KMS-11 (cell line): ENCODE results near the gene KLHL20.

Experiments used
- H2AFZ ChIP-seq: fragments of 200-600 bp; sonication (generic); 2 replicates; pipeline ENCODE4 v1.6.1; 2016; ENCODE audit warnings: antibody characterized with exemption, mixed run types, low read depth
- H3K27ac ChIP-seq: fragments of 200-600 bp; sonication (generic); 2 replicates; pipeline ENCODE4 v1.6.1; 2016; ENCODE audit warnings: mild to moderate bottlenecking, mixed run types
- H3K27me3 ChIP-seq: fragments of 200-600 bp; sonication (generic); 2 replicates; pipeline ENCODE4 v1.6.1; 2017; ENCODE audit warnings: mild to moderate bottlenecking, low read depth, mixed run types, moderate library complexity; ENCODE audit not compliant: insufficient read depth
- H3K36me3 ChIP-seq: fragments of 200-600 bp; sonication (generic); 2 replicates; pipeline ENCODE4 v1.6.1; 2017; ENCODE audit warnings: mild to moderate bottlenecking, mixed run types; ENCODE audit not compliant: insufficient read depth
- H3K4me1 ChIP-seq: fragments of 200-600 bp; sonication (generic); 2 replicates; pipeline ENCODE4 v1.6.1; 2016; ENCODE audit warnings: mild to moderate bottlenecking, low read depth, mixed run types; ENCODE audit not compliant: poor library complexity, severe bottlenecking
- H3K4me2 ChIP-seq: fragments of 200-600 bp; sonication (generic); 2 replicates; pipeline ENCODE4 v1.7.0; 2016; ENCODE audit warnings: mild to moderate bottlenecking, mixed run types
- H3K4me3 ChIP-seq: fragments of 200-600 bp; sonication (generic); IDR thresholded peaks from 2 replicates; pipeline ENCODE4 v1.6.1; 2017; ENCODE audit warnings: low read depth, low read length, mixed read lengths; ENCODE audit not compliant: insufficient read depth
- H3K79me2 ChIP-seq: fragments of 200-600 bp; sonication (generic); 2 replicates; pipeline ENCODE4 v1.6.1; 2016; ENCODE audit warnings: low read depth, mixed run types; ENCODE audit not compliant: insufficient read depth
- H3K9ac ChIP-seq: fragments of 200-600 bp; sonication (generic); 2 replicates; pipeline ENCODE4 v1.6.1; 2016; ENCODE audit warnings: mild to moderate bottlenecking, mixed run types
- H4K20me1 ChIP-seq: fragments of 200-600 bp; sonication (generic); 2 replicates; pipeline ENCODE4 v1.6.1; 2016; ENCODE audit warnings: mild to moderate bottlenecking, mixed run types; ENCODE audit not compliant: insufficient read depth
- TF ChIP-seq, protein P1 (sequence below): fragments of 200-600 bp; sonication (generic); conservative IDR thresholded peaks from 2 replicates; pipeline ENCODE4 v1.6.1; 2017; ENCODE audit warnings: low read depth, mild to moderate bottlenecking, antibody characterized with exemption, low read length, moderate library complexity, mixed read lengths

Gene KLHL20

DNA sequence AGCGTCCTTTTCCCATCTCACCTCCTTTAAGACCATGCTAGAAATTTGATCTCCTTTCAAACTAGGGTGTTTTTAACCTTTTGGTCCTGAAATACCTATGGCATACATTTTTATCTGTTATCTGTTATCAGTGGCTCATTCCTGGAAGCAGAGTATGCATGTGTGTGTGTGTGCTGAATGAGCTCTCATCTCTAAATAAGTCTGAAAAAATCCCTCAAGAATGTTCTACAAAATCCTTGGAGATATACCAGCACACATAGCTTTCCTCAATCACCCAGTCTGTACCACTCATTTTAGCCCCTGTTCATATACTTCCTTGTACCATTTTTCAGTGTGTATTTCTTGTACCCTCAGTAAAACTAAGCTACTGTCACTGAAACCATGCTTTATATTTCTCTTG is 103.7 kb downstream of the KLHL20 start:
- Histone ChIP-seq H3K9ac (no peak overlapping the region), H3K27me3 (no peaks in the 10 kb centered on the region), H3K79me2 (peaks cover 92% of the 10 kb centered on the region), H2AFZ (no peak overlapping the region), H3K36me3 (no peaks in the 10 kb centered on the region), H3K4me3 (no peak overlapping the region), H4K20me1 (no peaks in the 10 kb centered on the region), H3K4me2 (no peak overlapping the region), H3K27ac (no peak overlapping the region), H3K4me1 (peaks cover 17% of the 10 kb centered on the region)
- TF ChIP-seq, protein P1, sequence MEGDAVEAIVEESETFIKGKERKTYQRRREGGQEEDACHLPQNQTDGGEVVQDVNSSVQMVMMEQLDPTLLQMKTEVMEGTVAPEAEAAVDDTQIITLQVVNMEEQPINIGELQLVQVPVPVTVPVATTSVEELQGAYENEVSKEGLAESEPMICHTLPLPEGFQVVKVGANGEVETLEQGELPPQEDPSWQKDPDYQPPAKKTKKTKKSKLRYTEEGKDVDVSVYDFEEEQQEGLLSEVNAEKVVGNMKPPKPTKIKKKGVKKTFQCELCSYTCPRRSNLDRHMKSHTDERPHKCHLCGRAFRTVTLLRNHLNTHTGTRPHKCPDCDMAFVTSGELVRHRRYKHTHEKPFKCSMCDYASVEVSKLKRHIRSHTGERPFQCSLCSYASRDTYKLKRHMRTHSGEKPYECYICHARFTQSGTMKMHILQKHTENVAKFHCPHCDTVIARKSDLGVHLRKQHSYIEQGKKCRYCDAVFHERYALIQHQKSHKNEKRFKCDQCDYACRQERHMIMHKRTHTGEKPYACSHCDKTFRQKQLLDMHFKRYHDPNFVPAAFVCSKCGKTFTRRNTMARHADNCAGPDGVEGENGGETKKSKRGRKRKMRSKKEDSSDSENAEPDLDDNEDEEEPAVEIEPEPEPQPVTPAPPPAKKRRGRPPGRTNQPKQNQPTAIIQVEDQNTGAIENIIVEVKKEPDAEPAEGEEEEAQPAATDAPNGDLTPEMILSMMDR, result no peak

DNA sequence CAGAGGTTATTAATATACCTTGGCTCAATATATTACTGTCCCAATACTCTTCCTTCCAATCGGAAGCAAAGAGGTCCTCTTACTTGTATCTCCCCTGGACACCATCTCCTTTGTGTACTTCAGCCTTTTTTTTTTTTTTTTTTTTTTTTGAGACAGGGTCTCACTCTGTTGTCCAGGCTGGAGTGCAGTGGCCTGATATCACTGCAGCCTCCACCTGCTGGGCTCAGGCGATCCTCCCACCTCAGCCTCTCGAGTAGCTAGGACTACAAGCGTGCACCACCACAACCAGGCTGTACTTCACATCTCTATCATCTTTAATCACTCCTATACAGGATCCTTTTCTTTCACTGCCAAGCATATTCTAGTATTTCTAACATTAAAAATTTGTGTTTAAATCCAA is 106.9 kb downstream of the KLHL20 start:
- H3K36me3 ChIP-seq, result no peaks in the 10 kb centered on the region
- peaks cover 25% of the 10 kb centered on the region for H3K4me1 ChIP-seq
- no peak overlapping the region for H3K9ac ChIP-seq
- no peak overlapping the region for H3K27ac ChIP-seq
- TF ChIP-seq, protein P1, result no peak
- no peak overlapping the region for H3K4me3 ChIP-seq
- H3K27me3 ChIP-seq, result no peaks in the 10 kb centered on the region
- no peak overlapping the region for H2AFZ ChIP-seq
- H4K20me1 ChIP-seq, result no peaks in the 10 kb centered on the region
- H3K79me2 ChIP-seq, result peaks cover 77% of the 10 kb centered on the region
- peak overlapping the region; percentile 87; the same call in 1 of the 2 replicates for H3K4me2 ChIP-seq

DNA sequence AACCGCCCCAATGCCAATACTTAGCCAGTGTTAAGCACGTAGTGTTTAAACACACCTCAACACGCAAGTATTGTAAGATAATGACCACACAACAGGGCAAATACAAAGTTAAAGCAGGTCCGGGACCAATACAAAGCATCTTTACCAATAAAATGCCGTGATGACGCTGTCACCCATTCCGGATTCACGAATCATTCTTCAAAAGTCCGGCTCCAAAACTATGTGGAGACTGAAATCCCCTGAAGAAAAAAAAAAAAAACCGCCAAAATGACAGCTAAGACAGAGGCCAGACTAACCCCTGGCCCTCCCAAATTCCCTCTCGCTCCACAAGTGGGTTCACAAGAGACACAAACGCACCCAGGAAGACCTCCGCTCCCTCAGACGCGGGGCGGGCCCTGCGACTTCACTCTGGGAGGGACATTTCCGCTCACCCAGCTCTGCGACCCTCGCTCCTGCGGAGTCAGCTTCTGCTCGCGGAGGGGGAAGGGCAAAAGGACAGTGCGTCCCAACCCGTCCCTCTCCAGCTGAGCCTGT is 109.1 kb downstream of the KLHL20 start:
- no peaks in the 10 kb centered on the region for H3K36me3 ChIP-seq
- H3K9ac ChIP-seq, result peak overlapping the region; percentile 93
- H3K4me1 ChIP-seq, result peaks cover 26% of the 10 kb centered on the region
- H3K27ac ChIP-seq, result peak overlapping the region; percentile 93
- no peaks in the 10 kb centered on the region for H3K27me3 ChIP-seq
- H3K79me2 ChIP-seq, result peaks cover 58% of the 10 kb centered on the region
- H3K4me3 ChIP-seq, result no peak overlapping the region
- peak overlapping the region; percentile 64 for H2AFZ ChIP-seq
- TF ChIP-seq, protein P1, result no peak
- H3K4me2 ChIP-seq, result peak overlapping the region; percentile 87
- H4K20me1 ChIP-seq, result no peaks in the 10 kb centered on the region

DNA sequence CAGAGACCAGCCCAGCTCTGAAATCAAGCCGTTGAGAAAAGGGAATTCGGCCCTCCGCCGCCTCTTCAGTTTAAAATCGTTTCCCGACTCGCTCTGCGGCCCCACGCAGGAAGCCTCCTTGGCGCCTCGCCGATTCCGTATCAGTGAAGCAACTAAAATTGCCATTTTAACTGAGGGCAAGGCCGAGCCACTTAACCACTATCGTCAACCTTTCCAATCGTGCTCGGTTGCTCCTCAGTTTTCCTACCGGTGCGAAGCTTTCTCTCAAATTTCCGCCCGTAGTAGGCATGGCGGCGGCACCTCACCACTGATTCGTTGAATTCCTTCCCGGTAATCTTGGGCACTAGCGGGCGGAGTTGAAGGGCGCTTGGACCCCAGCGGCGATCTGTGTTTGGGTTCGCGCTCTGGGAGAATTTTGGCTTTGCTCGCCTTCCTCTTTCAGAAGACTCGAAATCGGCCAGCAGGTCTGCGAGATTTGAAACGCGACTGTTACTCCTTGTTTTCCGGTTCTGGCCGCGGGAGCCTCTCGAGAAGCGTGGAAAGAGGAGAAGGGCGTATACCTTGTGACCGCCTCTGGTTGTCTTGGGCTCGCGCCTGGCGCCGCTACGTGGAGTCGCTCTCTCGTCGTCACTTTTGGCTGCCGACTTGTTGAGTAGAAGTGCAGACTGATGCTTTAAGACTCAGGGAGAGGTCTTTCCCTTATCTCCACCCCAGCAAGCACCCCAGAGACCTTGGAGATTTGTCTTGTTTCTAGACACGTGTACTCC is 109.7 kb downstream of the KLHL20 start, which contains the start of the genes CENPL and DARS2:
TSS of gene CENPL (minus strand) at position 569 of the 767 bp plus-strand sequence. CDS start 13,584 bp downstream, outside the sequence.
TSS of gene DARS2 (plus strand) at position 359 of the 767 bp plus-strand sequence. CDS start 557 bp downstream, outside the sequence.
- peak within 1 kb of the TSS; percentile 93 for H3K4me3 ChIP-seq
- peak within 1 kb of the TSS; percentile 64 for H2AFZ ChIP-seq
- H3K27me3 ChIP-seq, result no peaks in the 10 kb centered on the region
- H3K4me2 ChIP-seq, result peak within 1 kb of the TSS; percentile 87
- peaks cover 26% of the 10 kb centered on the region for H3K4me1 ChIP-seq
- H4K20me1 ChIP-seq, result no peaks in the 10 kb centered on the region
- peak within 1 kb of the TSS; percentile 93 for H3K27ac ChIP-seq
- H3K36me3 ChIP-seq, result no peaks in the 10 kb centered on the region
- H3K79me2 ChIP-seq, result peaks cover 52% of the 10 kb centered on the region
- peak within 1 kb of the TSS; percentile 93 for H3K9ac ChIP-seq
- TF ChIP-seq, protein P1, result no peak
